ENCODE results near the gene GPR42.

Gene GPR42

GRCh38 chr19:35341565-35342225 is 29.2 kb upstream of the GPR42 start:
- TF ChIP-seq CTCF (IDR thresholded peaks at IDR 0.05; ENCODE audit: low read depth, low read length) = no peak
- H3K9me3 ChIP-seq (ENCODE audit: severe bottlenecking) = no peaks in the 10 kb centered on the region
- H3K4me3 ChIP-seq (ENCODE audit: low read depth, low read length) = no peak overlapping the region
- peak overlapping the region; percentile 87 for H3K27ac ChIP-seq
- no peaks in the 10 kb centered on the region for H3K27me3 ChIP-seq (ENCODE audit: insufficient read depth, low read depth, severe bottlenecking)
- DNase-seq = no peak
- H3K36me3 ChIP-seq = no peaks in the 10 kb centered on the region

GRCh38 chr19:35342430-35342829 is 28.4 kb upstream of the GPR42 start:
- Histone ChIP-seq H3K9me3 (ENCODE audit: severe bottlenecking) (no peaks in the 10 kb centered on the region), H3K27ac (peak overlapping the region; percentile 87), H3K27me3 (ENCODE audit: insufficient read depth, low read depth, severe bottlenecking) (no peaks in the 10 kb centered on the region), H3K36me3 (no peaks in the 10 kb centered on the region), H3K4me3 (ENCODE audit: low read depth, low read length) (peak overlapping the region; percentile 23)
- DNase-seq = peak; percentile 96
- TF ChIP-seq CTCF (IDR thresholded peaks at IDR 0.05; ENCODE audit: low read depth, low read length) = peak; percentile 34

- Histone ChIP-seq H3K27me3 (ENCODE audit: insufficient read depth, low read depth, severe bottlenecking) (no peaks in the 10 kb centered on the region), H3K36me3 (no peaks in the 10 kb centered on the region), H3K4me3 (ENCODE audit: low read depth, low read length) (no peak overlapping the region), H3K27ac (no peak overlapping the region), H3K9me3 (ENCODE audit: severe bottlenecking) (no peaks in the 10 kb centered on the region)
- no peak for TF ChIP-seq CTCF (IDR thresholded peaks at IDR 0.05; ENCODE audit: low read depth, low read length)
- DNase-seq = no peak
Measured at GRCh38 chr19:35344511-35345031, 26.3 kb upstream of the GPR42 start.

GRCh38 chr19:35345671-35346111 is 25.2 kb upstream of the GPR42 start:
- Histone ChIP-seq H3K27me3 (ENCODE audit: insufficient read depth, low read depth, severe bottlenecking) (no peaks in the 10 kb centered on the region), H3K9me3 (ENCODE audit: severe bottlenecking) (no peaks in the 10 kb centered on the region), H3K27ac (no peak overlapping the region), H3K36me3 (no peaks in the 10 kb centered on the region), H3K4me3 (ENCODE audit: low read depth, low read length) (no peak overlapping the region)
- TF ChIP-seq CTCF (IDR thresholded peaks at IDR 0.05; ENCODE audit: low read depth, low read length) = no peak
- no peak for DNase-seq

- H3K27ac ChIP-seq = no peak overlapping the region
- H3K27me3 ChIP-seq (ENCODE audit: insufficient read depth, low read depth, severe bottlenecking) = no peaks in the 10 kb centered on the region
- no peaks in the 10 kb centered on the region for H3K9me3 ChIP-seq (ENCODE audit: severe bottlenecking)
- no peak for DNase-seq
- no peak overlapping the region for H3K4me3 ChIP-seq (ENCODE audit: low read depth, low read length)
- TF ChIP-seq CTCF (IDR thresholded peaks at IDR 0.05; ENCODE audit: low read depth, low read length) = no peak
- H3K36me3 ChIP-seq = no peaks in the 10 kb centered on the region
Measured at GRCh38 chr19:35346193-35347052, 24.4 kb upstream of the GPR42 start.

Measured in WERI-Rb-1 (cell line).